ENCODE results near the gene IMPG2.

IMPG2 gene

GRCh38 chr3:101230618-101231017 is 89.8 kb downstream of the IMPG2 start:
- no peak for DNase-seq

DNA sequence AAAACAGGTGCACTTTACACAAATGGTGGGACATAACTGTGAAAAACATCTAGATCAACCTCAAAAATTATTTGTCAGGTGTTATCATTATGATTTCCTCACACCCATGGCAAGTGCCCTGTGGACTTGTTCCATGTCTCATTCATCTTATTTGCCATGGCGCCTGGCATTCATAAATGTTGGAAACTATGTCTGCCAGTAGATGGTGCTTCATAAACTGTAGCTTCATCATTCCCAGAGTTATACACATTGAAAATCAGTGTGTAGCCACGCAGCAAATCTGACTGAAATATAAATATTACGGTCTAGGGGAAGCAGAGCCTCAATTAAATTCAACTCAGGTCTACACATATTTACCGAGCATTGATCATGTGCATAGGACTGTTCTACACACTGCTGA is 90.7 kb downstream of the IMPG2 start:
- no peak for DNase-seq

- no peak for DNase-seq
These were observed 91.9 kb downstream of the IMPG2 start for GRCh38 chr3:101228441-101228840.

DNA sequence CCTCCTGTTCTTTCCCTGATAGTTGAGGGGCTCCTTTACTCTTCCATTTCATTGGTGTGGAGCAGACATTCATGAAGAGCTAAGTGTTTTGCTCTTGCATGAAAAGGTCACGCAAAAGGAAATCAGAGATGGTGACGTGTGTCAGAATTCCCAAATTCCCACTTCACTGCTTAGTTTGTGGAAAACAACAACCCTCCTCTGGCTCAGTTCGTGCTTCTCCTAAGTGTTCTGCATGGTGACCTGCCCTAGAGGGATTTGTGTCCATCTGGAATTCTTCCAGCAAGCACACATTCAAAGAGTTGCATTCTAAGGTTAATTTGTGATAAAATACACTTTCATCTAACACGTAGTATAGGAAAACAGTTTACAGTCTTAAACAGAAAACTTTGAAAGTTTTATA is 95.6 kb downstream of the IMPG2 start:
- no peak for DNase-seq

GRCh38 chr3:101223016-101223415 is 97.4 kb downstream of the IMPG2 start:
- DNase-seq = no peak

DNA sequence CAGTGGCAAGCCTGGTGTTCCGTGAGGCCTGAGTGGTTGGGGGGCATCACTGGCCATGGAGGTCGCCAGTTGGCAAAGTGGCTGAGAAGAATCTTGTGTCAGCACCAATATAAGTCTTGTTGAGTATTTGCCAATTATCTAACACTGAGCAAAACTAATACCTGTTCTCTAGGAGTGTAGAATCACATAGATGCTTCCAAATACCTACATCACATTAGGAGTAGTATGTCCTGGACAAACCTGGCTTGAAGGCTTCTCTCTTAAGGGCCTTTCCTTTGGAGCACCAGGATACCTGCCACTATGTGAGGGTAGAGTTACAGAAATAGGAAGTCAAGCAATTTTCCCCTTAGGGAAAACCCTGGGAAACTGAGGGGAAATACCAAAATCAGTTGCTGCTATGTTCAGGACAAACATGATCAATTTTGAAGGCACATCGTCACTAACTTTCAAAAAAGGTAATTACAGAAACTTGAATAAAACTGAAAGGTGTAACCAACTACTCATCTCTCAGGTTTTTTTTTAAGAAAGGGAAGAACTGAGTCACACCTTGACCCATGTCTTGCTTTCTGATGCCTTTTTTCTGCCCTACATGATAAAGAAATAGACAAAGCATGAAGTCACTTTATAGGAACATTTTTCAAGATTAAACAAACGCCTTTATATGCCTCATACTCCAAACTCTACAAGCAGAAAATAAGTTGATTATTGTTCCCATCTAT is 100.4 kb downstream of the IMPG2 start:
- no peak for DNase-seq

DNA sequence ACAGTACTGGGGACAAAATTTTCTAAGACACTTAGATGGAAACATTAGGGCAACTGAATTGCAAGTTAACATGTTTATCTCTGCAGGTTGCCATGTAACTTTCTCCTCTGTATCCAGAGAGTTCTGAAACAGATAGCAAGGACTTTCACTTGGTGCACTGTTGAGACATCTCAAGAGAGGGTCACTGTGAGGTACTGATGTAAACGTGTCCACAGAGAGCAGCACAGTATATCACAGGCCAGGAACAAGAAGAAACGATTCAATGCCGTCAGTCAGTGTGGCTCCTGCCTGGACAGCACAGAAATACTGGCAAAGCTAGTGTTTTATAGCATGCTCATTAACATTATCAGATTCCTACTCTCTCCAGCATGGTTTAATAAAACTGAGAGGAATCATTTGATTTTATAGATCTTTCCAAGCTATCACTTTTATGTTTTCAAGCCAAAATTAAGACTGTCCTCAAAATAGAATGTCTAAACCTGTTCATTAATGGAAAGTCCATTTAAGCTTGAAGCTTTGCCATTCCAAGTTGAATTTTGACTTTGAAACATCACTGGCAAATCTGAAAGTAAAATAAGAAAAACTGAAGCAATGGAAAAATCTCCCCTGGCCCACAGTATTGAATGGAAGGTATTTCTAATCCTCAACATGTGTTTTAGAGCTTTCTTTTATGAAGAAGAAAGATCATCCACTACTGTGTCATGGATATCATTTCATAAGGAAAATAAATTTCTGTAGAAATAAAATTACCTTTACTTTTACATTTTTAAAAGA is 102.7 kb downstream of the IMPG2 start:
- no peak for DNase-seq

DNA sequence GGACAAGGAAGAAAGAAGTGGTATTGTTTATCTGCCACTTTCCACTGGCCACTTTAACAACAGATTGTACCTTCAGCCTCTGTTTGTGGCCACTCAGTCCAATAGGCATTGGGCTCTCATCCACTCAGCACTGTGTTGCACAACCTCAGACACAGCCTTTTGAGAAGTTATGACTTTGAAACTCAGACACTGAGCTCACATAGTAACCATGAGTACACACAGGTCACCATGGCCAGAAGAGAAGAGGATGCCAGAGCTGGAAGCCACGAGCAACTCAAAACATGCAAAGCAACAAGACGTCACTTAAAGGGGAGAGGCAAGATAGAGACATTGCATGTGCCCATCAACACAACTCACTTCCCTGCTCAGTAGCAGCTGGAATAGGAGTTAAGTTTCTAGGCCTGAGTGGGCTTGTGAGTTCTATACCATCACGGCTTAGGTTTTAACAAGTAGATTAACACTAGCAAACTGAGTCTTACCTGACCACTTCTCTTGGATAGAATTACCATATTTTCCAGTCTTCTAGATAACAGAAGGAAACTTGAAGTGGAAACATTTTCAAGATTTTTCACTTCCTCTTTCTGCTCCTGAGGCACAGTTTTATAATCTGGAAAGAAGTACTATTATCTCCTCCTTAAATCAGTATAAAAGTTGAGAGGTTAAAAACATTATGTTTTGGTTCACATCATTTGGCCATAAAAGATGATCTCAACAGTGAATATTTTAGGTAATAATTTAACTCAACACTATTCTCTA is 103.5 kb downstream of the IMPG2 start:
- no peak for DNase-seq

DNA sequence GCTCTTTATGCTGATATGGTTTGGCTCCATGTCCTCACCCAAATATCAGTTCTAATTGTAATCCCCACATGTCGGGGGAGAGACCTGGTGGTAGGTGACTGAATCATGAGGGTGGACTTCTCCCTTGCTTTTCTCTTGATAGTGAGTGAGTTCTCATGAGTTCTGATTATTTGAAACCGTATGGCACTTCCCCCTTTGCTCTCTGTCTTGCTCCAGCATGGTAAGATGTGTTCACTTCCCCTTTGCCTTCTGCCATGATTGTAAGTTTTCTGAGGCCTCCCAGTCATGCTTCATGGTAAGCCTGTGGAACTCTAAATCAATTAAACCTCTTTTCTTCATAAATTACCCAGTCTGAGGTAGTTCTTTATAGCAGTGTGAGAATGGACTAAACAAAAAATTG is 107.6 kb downstream of the IMPG2 start:
- no peak for DNase-seq

- DNase-seq = no peak
These were observed 116.1 kb downstream of the IMPG2 start for GRCh38 chr3:101204246-101204645.

GRCh38 chr3:101203411-101203810 is 117.0 kb downstream of the IMPG2 start:
- no peak for DNase-seq

DNA sequence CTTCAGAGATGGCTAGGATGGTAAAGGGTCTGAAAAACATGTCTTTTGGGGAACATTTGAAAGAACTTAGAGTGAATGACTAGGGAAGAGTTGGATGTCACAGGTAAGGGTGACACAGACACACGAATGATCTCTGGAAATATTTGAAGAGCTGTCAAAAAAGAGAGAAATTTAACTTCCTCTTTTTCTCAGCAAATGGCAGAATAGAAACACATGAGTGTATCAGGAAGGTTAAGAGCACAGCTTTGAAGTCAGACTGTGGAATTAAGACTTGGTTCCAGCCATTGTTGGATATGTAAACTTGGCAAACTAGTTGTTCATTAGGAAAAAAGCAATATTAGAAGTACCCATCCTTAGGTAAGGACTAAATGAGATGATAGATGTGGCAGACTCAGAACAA is 117.7 kb downstream of the IMPG2 start:
- no peak for DNase-seq

- no peak for DNase-seq
These were observed 119.9 kb downstream of the IMPG2 start for GRCh38 chr3:101200461-101200860.

DNA sequence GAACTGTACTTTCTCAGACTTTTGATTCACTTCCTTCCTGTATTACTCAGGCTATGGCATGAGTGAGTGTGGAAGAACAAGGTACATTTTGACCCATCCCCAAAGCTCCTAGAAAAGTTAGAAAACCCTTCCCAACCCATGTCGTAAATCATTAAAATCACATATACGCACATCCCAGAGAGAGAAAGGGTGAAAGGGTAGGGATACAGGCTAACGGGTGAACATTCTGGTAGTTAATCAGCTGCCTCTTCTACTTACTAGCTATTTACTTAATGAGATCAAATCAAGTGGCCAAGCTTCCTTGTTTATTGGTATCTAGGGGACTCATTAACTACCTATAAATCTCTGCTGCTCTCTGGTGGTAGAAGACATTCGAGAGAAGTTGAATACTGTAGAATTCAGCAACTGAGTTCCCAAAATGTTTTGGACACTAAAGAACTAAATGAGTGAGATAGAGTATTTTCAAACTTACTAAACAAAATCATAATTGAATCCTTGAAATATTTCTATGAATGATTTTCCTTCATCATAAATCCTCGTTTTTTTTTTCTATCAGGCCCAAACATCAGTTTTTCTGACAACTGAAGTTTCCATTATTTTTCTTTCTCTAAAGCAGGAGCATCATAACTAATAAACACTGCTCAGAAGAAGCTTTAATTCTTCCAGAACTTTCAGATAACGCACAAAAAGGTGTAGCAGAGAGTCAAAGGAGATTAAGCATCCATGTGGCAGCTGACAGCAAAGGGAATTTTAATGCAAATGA is 124.2 kb downstream of the IMPG2 start:
- no peak for DNase-seq

- DNase-seq = no peak
These were observed 126.0 kb downstream of the IMPG2 start for GRCh38 chr3:101194392-101194791.

- no peak for DNase-seq
These were observed 126.4 kb downstream of the IMPG2 start for GRCh38 chr3:101193957-101194356.

GRCh38 chr3:101189796-101190195 is 130.6 kb downstream of the IMPG2 start:
- DNase-seq = no peak

DNA sequence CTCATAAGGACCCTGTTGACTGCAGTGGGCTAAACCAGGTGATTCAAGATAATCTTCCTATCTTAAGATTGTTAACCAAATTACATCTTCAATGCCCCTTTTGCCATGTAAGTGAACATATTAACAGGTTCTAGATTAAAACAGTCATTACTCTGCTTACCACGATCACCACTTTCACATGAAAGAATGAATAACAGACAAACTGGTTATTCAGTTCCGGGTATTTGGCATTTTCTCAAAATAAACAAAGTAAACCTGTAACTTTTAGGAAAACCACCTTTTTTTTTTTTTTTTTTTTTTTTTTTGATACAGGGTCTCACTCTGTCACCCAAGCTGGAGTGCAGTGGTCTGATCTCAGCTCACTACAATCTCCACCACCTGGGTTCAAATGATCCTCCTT is 131.2 kb downstream of the IMPG2 start:
- no peak for DNase-seq

DNA sequence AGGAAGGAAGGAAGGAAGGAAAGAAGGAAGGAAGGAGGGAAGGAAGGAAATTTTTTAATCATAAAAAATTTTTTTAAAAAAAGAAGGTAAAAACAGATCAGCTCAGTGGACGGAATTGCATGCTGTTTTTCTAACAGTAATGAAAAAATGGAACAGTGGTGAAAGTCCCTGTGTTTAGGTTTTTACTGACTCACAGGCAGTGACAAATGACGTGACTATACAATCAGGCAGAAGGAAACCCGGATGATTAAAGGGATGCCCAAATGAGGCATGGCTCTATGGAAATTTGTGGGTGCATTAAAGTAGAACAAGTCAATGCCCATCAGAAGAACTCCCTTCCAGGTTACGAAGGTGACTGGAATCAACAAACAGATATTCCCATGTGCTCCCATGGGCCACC is 135.0 kb downstream of the IMPG2 start:
- DNase-seq = no peak

GRCh38 chr3:101184111-101184510 is 136.3 kb downstream of the IMPG2 start:
- DNase-seq = no peak

GRCh38 chr3:101183151-101183550 is 137.2 kb downstream of the IMPG2 start:
- no peak for DNase-seq

DNA sequence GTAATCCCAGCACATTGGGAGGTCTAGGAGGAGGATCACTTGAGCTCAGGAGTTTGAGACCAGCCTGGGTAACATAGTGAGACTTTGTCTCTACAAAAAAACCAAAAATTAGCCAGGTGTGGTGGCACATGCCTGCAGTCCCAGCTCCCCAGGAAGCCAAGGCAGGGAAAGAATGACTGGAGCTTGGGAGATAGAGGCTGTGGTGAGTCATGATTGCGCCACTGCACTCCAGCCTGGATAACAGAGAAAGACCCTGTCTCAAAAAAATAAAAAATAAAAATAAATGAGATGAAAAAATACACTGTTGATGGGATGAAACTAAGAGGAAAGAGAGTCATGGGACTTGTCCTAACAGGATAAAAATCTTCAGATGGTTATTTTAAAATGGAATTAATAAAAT is 137.6 kb downstream of the IMPG2 start:
- DNase-seq = no peak

DNA sequence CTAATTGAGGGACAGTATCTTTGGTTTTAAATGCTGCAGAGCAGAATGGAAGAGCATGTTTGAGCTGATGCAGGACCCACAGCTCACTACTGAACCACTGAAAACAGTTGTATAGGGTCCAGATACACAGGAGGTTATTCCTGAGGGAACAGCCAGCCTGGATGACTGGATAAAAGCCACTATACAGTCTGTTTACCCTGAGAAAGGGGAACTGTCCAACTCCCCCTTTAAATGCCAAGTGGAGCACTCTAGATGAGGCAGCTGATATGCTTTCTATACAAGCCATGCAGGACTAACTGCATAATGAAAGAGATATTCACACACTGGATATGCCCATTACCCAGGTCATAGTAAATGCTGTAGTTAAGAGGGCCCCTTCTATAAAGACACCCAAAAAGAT is 138.6 kb downstream of the IMPG2 start:
- no peak for DNase-seq

Data from KG1 (cell line).